K562 (cell line): ENCODE measurements around the gene TMEFF1.

Source experiments
- BRCA1 ChIP-seq, 2 experiments: fragments of 450-650 bp in 1 of 2; sonication (generic) in 1 of 2; formaldehyde crosslinking in 1 of 2; IDR thresholded peaks; 2 replicates each; pipeline versions ENCODE4 v1.5.0 to v1.6.1; 2017 to 2020; ENCODE audit warnings: mild to moderate bottlenecking in 1 of 2, missing genetic modification reagents in 1 of 2
- EZH2 ChIP-seq: IDR thresholded peaks from 2 replicates; pipeline ENCODE4 v1.6.1; 2012; ENCODE audit warnings: low read depth, mild to moderate bottlenecking, inconsistent platforms, low read length, borderline replicate concordance
- FOS ChIP-seq: IDR thresholded peaks from 3 replicates; pipeline ENCODE4 v1.6.1; 2011; ENCODE audit not compliant: insufficient read length; ENCODE audit errors: extremely low read depth
- HES1 ChIP-seq: fragments of 450-650 bp; IDR thresholded peaks from 2 replicates; pipeline ENCODE4 v1.6.1; 2016; ENCODE audit warnings: low read depth, mild to moderate bottlenecking, moderate library complexity
- SREBF2 ChIP-seq: sonication (generic); formaldehyde crosslinking; IDR thresholded peaks from 2 replicates; pipeline ENCODE4 v1.4.0; 2020; ENCODE audit warnings: mild to moderate bottlenecking, missing genetic modification reagents
- ZNF274 ChIP-seq: IDR thresholded peaks from 2 replicates; pipeline ENCODE4 v1.6.1; 2011; ENCODE audit warnings: low read depth, mild to moderate bottlenecking, low read length, moderate library complexity, borderline replicate concordance

- TF ChIP-seq FOS (no peak), ZNF274 (no peak), SREBF2 (CRISPR knock-in tag) (no peak), BRCA1 (IDR thresholded peaks at IDR 0.05) (no peak), BRCA1 (CRISPR knock-in tag; IDR thresholded peaks at IDR 0.05) (no peak), EZH2 (no peak), HES1 (no peak)
These were observed 36.4 kb upstream of the TMEFF1 start for GRCh38 chr9:100436571-100436970.
